Uterus (tissue), 2 donors: ENCODE data around the gene LGALS7.

Experiments
- POLR2A ChIP-seq, 2 donors: fragments of 450-650 bp; IDR thresholded peaks; one replicate each; pipeline ENCODE4 v1.6.1; 2016; ENCODE audit warnings: antibody characterized with exemption in 2 of 2, mild to moderate bottlenecking in 1 of 2, moderate library complexity in 1 of 2
- TF ChIP-seq, protein P1 (sequence below), 4 experiments: fragments of 200-600 bp in 2 of 4; fragments of 450-650 bp in 2 of 4; sonication (generic) in 2 of 4; IDR thresholded peaks; one replicate each; pipeline ENCODE4 v1.5.1; 2016 to 2019; ENCODE audit warnings: antibody characterized with exemption in 4 of 4, mild to moderate bottlenecking in 2 of 4, moderate library complexity in 1 of 4

DNA sequence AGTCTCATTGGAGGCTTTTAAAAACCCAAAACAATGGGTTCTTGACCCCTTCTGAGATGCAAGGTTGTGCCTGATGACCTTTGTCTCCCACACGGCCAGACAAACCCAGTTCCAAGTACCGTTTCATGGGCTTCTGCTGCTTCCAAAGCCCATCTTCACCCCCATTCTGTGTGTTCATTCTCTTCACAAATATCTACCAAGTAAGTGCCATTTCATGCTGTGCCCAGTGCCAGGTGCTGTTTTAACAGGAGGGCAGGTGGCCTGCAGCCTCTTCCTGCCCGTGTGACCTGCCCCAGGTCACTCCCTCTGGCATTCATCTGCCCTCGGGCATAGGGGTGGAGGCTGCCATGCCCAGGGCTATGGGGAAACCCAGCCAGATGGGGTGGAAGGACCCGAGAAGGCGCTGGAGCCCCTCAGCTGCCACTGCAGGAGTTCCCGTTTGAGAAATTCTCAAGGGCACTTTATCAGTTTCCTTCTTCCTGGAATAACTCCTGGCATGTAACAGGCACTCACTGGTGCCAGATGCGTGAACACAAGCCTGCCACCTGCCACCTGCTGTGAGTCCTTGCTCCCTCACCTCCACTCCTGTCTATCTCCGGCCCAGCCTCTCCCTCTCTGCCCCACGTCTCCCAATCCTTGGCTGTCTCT is 41.5 kb downstream of the LGALS7 start:
- TF ChIP-seq, protein P1, sequence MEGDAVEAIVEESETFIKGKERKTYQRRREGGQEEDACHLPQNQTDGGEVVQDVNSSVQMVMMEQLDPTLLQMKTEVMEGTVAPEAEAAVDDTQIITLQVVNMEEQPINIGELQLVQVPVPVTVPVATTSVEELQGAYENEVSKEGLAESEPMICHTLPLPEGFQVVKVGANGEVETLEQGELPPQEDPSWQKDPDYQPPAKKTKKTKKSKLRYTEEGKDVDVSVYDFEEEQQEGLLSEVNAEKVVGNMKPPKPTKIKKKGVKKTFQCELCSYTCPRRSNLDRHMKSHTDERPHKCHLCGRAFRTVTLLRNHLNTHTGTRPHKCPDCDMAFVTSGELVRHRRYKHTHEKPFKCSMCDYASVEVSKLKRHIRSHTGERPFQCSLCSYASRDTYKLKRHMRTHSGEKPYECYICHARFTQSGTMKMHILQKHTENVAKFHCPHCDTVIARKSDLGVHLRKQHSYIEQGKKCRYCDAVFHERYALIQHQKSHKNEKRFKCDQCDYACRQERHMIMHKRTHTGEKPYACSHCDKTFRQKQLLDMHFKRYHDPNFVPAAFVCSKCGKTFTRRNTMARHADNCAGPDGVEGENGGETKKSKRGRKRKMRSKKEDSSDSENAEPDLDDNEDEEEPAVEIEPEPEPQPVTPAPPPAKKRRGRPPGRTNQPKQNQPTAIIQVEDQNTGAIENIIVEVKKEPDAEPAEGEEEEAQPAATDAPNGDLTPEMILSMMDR (IDR thresholded peaks at IDR 0.05), result no peak
- TF ChIP-seq POLR2A (IDR thresholded peaks at IDR 0.05), result no peak
